DMS53 treated with DMSO at 0.1 percent for 48 hours (cell line): ENCODE measurements around the gene FASTKD3.

Experiments
- DNase-seq: peaks from one replicate; lab custom pipeline; 2025; ENCODE audit not compliant: unreplicated experiment; lab: John Stamatoyannopoulos, UW

The FASTKD3 gene

DNA sequence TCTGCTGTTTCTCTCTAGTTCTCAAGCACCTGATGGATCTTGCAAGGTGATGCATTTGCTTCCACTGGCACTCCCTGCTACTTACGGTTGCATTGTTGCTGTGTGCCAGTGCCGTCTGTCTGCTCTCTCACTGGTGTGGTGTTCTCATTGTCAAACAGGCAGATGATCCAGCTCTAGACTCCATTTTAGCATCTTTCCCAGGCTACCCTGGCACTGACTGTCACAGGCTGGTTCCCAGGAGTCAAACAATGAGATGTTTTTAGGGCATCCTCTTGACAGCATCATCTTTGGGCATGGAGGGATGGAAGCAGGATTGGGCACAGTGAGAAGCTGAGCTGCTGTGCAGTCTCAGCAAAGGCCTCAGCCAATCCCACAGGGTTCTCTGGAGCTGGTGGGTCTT is 13.0 kb upstream of the FASTKD3 start:
- no peak for DNase-seq

GRCh38 chr5:7881091-7881490 is 12.3 kb upstream of the FASTKD3 start:
- DNase-seq, result no peak

DNA sequence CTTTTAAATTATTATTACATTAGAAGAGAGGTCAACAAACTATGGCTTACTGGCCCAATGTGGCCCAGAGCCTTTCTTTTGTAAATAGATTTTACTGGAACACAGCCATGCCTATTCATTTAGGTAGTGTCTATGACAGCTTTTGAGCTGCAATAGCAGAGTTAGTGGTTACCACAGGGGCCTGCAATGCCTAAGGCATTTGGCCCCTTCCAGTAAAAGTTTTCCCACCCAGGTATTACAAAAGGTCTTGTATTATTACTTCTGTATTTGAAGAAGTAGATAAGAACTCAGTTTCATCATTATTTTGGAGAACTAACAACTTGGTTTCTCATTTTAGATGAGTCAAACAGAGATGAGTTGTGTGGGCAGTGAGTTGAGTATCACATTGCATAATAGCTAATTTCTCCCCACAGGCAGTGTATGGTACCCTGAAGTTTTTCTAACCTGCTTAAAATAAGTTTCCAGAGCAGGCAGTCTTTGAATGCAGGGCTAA is 9.6 kb upstream of the FASTKD3 start:
- DNase-seq, result no peak

- no peak for DNase-seq
These were observed 9.0 kb upstream of the FASTKD3 start for GRCh38 chr5:7877851-7878250.

GRCh38 chr5:7876867-7877266 is 8.0 kb upstream of the FASTKD3 start:
- no peak for DNase-seq

DNA sequence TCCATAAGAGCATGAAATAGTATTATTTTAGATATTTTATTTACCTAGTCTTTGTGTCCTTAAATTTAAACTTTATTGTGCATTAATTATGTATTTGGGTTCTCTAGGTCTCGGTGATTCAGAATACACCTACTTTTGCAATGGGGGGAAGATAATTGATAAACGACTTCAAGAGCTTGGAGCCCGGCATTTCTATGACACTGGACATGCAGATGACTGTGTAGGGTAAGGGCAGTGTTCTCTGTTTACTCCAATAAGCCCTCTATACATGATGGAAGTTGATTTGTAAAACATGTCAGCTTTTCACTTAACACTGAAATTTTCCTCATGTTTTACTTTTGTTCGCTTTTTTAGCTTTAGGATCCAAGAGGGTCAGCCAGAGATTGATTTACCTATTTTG is 6.3 kb upstream of the FASTKD3 start:
- DNase-seq, result no peak

- no peak for DNase-seq
These were observed 5.8 kb upstream of the FASTKD3 start for GRCh38 chr5:7874639-7875038.

GRCh38 chr5:7873216-7873615 is 4.4 kb upstream of the FASTKD3 start:
- no peak for DNase-seq

- no peak for DNase-seq
These were observed 3.8 kb upstream of the FASTKD3 start for GRCh38 chr5:7872517-7873130.

GRCh38 chr5:7871653-7872052 is 2.8 kb upstream of the FASTKD3 start:
- no peak for DNase-seq

- no peak for DNase-seq
These were observed 774 bp upstream of the FASTKD3 start for GRCh38 chr5:7869474-7870136.

DNA sequence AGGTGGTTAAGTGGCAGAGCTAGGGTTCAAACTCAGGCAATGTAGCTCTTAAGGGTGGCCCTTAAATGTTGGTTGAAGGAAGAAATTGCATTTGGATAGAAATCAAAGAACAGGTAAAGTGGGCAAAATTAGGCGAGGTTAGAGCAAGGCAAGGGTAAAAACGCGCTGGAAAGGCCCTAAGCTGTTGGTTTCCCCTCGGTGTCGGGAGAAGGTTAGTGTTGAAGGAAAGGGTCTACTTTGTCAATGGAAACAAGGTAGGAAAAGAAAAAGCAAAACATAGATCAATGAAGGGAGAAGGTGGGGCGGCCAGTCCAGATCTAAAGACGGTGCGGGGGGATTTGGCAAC is 431 bp downstream of the FASTKD3 start:
- no peak for DNase-seq

DNA sequence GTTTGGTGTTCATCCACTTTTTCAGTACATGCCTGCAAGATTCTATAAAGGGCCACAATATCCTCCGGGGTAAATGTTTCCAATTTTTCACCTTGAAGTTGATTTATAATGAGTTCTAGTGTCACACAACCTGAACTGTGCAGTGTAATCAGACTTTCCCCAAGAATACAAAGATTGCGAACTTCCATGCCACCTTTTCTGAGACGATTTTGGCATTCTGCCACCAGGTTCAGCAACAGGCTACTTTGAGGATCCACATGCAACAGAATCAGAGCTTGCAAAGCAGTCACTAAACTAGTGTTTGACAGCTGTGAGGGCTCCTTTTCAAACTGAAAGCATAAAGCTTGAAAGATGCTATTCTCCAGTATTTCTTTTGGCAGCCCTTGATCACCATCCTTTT is 1.6 kb downstream of the FASTKD3 start:
- no peak for DNase-seq

- no peak for DNase-seq
These were observed 2.6 kb downstream of the FASTKD3 start for GRCh38 chr5:7866196-7866595.

- no peak for DNase-seq
These were observed 10.8 kb downstream of the FASTKD3 start for GRCh38 chr5:7857926-7858632.

DNA sequence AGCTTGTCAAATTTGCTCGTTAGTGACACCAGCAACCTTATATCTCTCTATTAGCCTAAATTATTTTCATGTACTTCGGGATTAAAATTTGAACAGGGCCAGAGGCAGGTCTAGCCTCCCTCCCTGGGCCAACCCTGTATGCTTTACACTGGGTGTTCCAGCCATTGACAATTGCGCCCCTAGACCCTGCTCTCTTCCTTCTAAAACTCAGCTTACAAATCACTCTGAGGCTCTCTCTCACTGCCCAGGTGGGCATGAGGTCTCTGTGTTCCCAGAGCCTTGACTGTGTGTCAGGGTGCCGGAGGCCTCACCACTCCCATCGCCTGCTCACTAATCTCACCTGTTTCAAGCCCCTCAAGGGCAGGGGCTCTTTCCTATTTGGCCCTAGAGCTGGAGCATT is 11.5 kb downstream of the FASTKD3 start:
- no peak for DNase-seq

DNA sequence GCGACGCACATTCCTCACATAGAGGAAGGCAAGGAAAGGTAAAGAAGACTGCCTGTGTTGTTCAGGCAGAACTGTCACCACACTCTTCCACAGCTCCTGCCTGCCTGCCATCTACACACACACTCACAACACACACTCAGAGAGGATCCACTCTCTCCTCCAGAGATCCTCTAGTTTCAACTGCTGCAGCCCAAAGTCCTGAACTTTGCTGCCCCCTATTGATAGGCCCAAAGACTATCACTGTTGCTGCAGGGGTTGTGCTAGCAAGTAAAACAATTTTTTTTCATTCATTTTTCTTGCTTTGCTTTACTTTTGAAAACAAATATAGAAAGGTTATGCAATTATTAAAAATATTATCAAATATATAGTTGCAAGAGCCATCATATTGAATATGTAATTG is 12.0 kb downstream of the FASTKD3 start:
- peak; percentile 56 for DNase-seq

GRCh38 chr5:7855611-7856010 is 13.2 kb downstream of the FASTKD3 start:
- no peak for DNase-seq

DNA sequence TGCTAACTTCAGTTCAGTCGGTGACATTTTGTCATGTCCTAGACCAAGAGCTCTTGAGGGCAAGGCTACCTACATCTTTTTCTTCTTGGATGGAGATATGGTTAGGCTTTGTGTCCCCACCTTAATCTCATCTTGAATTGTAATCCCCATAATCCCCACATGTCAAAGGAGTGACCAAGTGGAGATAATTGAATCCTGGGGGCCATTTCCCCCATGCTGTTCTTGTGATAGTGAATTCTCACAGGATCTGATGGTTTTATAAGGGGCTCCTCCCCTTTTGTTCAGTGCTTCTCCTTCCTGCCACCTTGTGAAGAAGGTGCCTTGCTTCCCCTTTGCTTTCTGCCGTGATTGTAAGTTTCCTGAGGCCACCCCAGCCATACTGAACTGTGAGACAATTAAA is 15.8 kb downstream of the FASTKD3 start:
- DNase-seq, result no peak

GRCh38 chr5:7852542-7852941 is 16.3 kb downstream of the FASTKD3 start:
- no peak for DNase-seq

GRCh38 chr5:7851617-7852289 is 17.1 kb downstream of the FASTKD3 start:
- DNase-seq, result no peak

- no peak for DNase-seq
These were observed 17.6 kb downstream of the FASTKD3 start for GRCh38 chr5:7851240-7851592.
